Heart left ventricle (tissue), 13 donors: ENCODE results near the gene CD27.
A peak's percentile ranks its signal among the peaks of the same experiment; 100 is the strongest.

Source experiments
- CTCF ChIP-seq, 12 donors: fragments of 200-600 bp; sonication (generic) in 4 of 12; IDR thresholded peaks; one replicate each; pipeline versions ENCODE4 v1.5.0 to v1.8.0; 2018 to 2022; ENCODE audit warnings: antibody characterized with exemption in 12 of 12, mild to moderate bottlenecking in 5 of 12
- POLR2A ChIP-seq, 2 donors: fragments of 450-650 bp; IDR thresholded peaks; one replicate each; pipeline ENCODE4 v1.6.1; 2017; ENCODE audit warnings: antibody characterized with exemption in 2 of 2, mild to moderate bottlenecking in 2 of 2, moderate library complexity in 2 of 2
- donor health status: ischemic (EF 13 %, LVEDD 7.1; RV severe dilation, severe dysfunction).
- donor health status: DM: no; HTN: yes; CAD: no.
- donor health status: DM: no; HTN: no; CAD: no.
- donor health status: ischemic (EF 25% LVEDD 6.9; RV normal size, moderate dysfunction).
- donor health status: ischemic (EF 25% LVEDD 5.7; RV mildly dilated, moderate dysfunction).
- donor health status: ischemic (EF 35%, LVEDD 5.7; RV mildly dilated, moderate dysfunction).
- donor health status: nonischemic (EF 11% LVEDD 7.7; RV severe dilation, severe dysfunction).
- donor health status: DM: yes; HTN: yes; CAD: no.
- donor health status: PGD.
- donor health status: ischemic (EF 29% LVEDD 5.4; RV normal size, mild dysfunction).
- donor health status: nonischemic (EF 23%, LVEDD 6.1; RV moderate dilation, normal function).

GRCh38 chr12:6451348-6452244 lies 6.8 kb downstream of the CD27 start, which contains the start of gene TAPBPL:
- no peak for TF ChIP-seq CTCF (IDR thresholded peaks at IDR 0.05)
- TF ChIP-seq POLR2A (IDR thresholded peaks at IDR 0.05) = peak; percentile 19 to 64
